Measurements from ENCODE around the gene SMAP1. TPM values are rescaled to one million over a fixed set of nuclear protein-coding genes. Genes with fewer than 3 reads are reported as not detected.

The SMAP1 gene
- total and polyA plus RNA-seq, 9 of the 15 experiments (the other 6 are each of a cell fraction or from before 2014, with no cell fraction given): 11.4 to 26.4 (median 15.5) TPM

DNA sequence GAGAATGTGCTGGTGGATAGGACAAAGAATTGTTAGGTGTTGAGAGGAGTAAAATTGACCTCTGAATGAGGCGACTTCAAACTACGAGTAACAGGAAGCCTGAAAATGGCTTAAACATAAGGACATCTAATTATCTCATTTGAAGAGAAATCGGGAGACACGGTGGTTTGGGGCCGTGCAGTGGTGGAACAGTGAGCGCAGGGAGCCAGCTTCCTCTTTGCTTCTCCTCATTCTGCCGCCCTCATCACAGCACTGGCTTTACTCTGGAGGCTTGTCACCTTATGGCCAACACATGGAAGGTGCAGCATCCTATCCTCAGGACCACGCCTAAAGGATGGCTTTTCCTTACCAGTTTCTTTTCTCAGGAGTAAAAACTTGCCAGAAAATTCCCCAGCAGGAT lies 174.9 kb downstream of the SMAP1 start:
- no peaks in the 10 kb centered on the region for H3K9me1 ChIP-seq (ENCODE audit: control insufficient read depth, insufficient read depth, low read length)
- H3K79me2 ChIP-seq (ENCODE audit: control insufficient read depth, insufficient read depth, low read length): no peaks in the 10 kb centered on the region
- peaks cover 0 to 6% of the 10 kb centered on the region in 2 experiments; a peak in 2 of 5 replicates for H3K4me1 ChIP-seq (replicated peaks in 1 of 2; ENCODE audit: control insufficient read depth in 2 of 2, insufficient read depth in 2 of 2, low read length in 2 of 2)
- ChIA-PET CTCF (ENCODE audit: low intra/inter-chr PET ratio) (no interaction called here), POLR2A (interaction anchor here (0.6 to 0.8 kb wide), 2 partner anchors 91 to 1167 kb away, joined by 3 read pairs; no protein-coding TSS in a partner anchor)
- no peak overlapping the region for H3K4me2 ChIP-seq (ENCODE audit: insufficient read depth, low read length)
- H4K20me1 ChIP-seq (replicated peaks; ENCODE audit: control insufficient read depth, insufficient read depth, low read length): peaks cover 2% of the 10 kb centered on the region; the same call in 1 of the 2 replicates
- no peaks in the 10 kb centered on the region for H3K9me3 ChIP-seq (replicated peaks; ENCODE audit: control insufficient read depth, insufficient read depth, low read depth, low read length)
- intact Hi-C loops (cut with micrococcal nuclease): no loop called here
- H2AFZ ChIP-seq (ENCODE audit: low read depth, low read length): no peak overlapping the region
- no peaks in the 10 kb centered on the region for H3K36me3 ChIP-seq (ENCODE audit: control insufficient read depth, insufficient read depth, low read length)
- H3K27ac ChIP-seq (ENCODE audit: extremely low read depth, low read depth, low read length): no peak overlapping the region
- no peak overlapping the region for H3K4me3 ChIP-seq
- no TSS peak for BruUV-seq (replicated peaks)
- H3K27me3 ChIP-seq (ENCODE audit: control insufficient read depth in 2 of 2, insufficient read depth in 2 of 2, low read length in 2 of 2): no peaks in the 10 kb centered on the region
- 29% methylated on average over 8 of the region's 8 CpGs for WGBS (ENCODE audit: insufficient coverage, low coverage, missing lambda C conversion rate)
- ATAC-seq (no peak), DNase-seq (ENCODE audit: extremely low read depth in 1 of 4, low spot score in 3 of 4) (no peak), FAIRE-seq (no peak)
- TF ChIP-seq L3MBTL2 (IDR thresholded peaks at IDR 0.05): no peak
- no peak for TF ChIP-seq ZNF165 (CRISPR knock-in tag; IDR thresholded peaks at IDR 0.05; ENCODE audit: borderline replicate concordance)
- no peak for TF ChIP-seq SLC30A9 (CRISPR knock-in tag; IDR thresholded peaks at IDR 0.05)
- TF ChIP-seq, protein P1, sequence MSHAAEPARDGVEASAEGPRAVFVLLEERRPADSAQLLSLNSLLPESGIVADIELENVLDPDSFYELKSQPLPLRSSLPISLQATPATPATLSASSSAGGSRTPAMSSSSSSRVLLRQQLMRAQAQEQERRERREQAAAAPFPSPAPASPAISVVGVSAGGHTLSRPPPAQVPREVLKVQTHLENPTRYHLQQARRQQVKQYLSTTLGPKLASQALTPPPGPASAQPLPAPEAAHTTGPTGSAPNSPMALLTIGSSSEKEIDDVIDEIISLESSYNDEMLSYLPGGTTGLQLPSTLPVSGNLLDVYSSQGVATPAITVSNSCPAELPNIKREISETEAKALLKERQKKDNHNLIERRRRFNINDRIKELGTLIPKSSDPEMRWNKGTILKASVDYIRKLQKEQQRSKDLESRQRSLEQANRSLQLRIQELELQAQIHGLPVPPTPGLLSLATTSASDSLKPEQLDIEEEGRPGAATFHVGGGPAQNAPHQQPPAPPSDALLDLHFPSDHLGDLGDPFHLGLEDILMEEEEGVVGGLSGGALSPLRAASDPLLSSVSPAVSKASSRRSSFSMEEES (CRISPR knock-in tag; IDR thresholded peaks at IDR 0.05): no peak
- no peak for TF ChIP-seq BRD4 (IDR thresholded peaks at IDR 0.05)
- in situ Hi-C loops (cut with MboI): no loop called here
- no peak overlapping the region for H3K9ac ChIP-seq (ENCODE audit: insufficient read depth in 1 of 2, low read depth in 2 of 2, low read length in 2 of 2)

Data from K562 (cell line).